HG02678 (cell line): ENCODE measurements around the gene NOVA1.
"Not testable (repeated sequence)": the region's sequence is repeated elsewhere in the genome, so short reads cannot be mapped to it uniquely, and the experiment has no call there.

Source experiments
- ATAC-seq: cut with Tn5 transposase; IDR thresholded peaks from one replicate; pipeline ENCODE4 v1.9.1; 2021; ENCODE audit warnings: mild to moderate bottlenecking, moderate library complexity; ENCODE audit not compliant: unreplicated experiment

The NOVA1 gene

GRCh38 chr14:26597589-26598080 lies at the start of gene NOVA1:
TSS of gene NOVA1 (minus strand) at chr14:26598033. CDS start at chr14:26597436, 597 bp downstream.
- peak; percentile 13 for ATAC-seq

- ATAC-seq = not testable (repeated sequence)
These were observed 47.2 kb upstream of the NOVA1 start for GRCh38 chr14:26645057-26645456.

GRCh38 chr14:26636561-26636960 lies 38.7 kb upstream of the NOVA1 start:
- ATAC-seq = no peak

GRCh38 chr14:26634946-26635345 lies 37.1 kb upstream of the NOVA1 start:
- not testable (repeated sequence) for ATAC-seq

- no peak for ATAC-seq
These were observed 28.4 kb upstream of the NOVA1 start for GRCh38 chr14:26626256-26626655.

- no peak for ATAC-seq
These were observed 24.8 kb upstream of the NOVA1 start for GRCh38 chr14:26622611-26623010.

- no peak for ATAC-seq
These were observed 24.2 kb upstream of the NOVA1 start for GRCh38 chr14:26621807-26622560.

GRCh38 chr14:26621364-26621763 lies 23.5 kb upstream of the NOVA1 start:
- ATAC-seq = no peak

- ATAC-seq = no peak
These were observed 13.4 kb upstream of the NOVA1 start for GRCh38 chr14:26611259-26611658.

- ATAC-seq = no peak
These were observed 9.0 kb upstream of the NOVA1 start for GRCh38 chr14:26606729-26607312.

- no peak for ATAC-seq
These were observed 7.8 kb upstream of the NOVA1 start for GRCh38 chr14:26605602-26606001.

GRCh38 chr14:26602902-26603301 lies 5.1 kb upstream of the NOVA1 start:
- no peak for ATAC-seq

GRCh38 chr14:26601856-26602255 lies 4.0 kb upstream of the NOVA1 start:
- no peak for ATAC-seq

GRCh38 chr14:26599291-26599690 lies 1.5 kb upstream of the NOVA1 start:
- no peak for ATAC-seq

- no peak for ATAC-seq
These were observed 869 bp upstream of the NOVA1 start for GRCh38 chr14:26598672-26599131.

GRCh38 chr14:26598081-26598671 lies 343 bp upstream of the NOVA1 start:
- peak; percentile 37 for ATAC-seq

- ATAC-seq = no peak
These were observed 703 bp downstream of the NOVA1 start for GRCh38 chr14:26597071-26597588.

- no peak for ATAC-seq
These were observed 1.2 kb downstream of the NOVA1 start for GRCh38 chr14:26596543-26597061.

- no peak for ATAC-seq
These were observed 1.8 kb downstream of the NOVA1 start for GRCh38 chr14:26595926-26596542.

GRCh38 chr14:26594756-26595545 lies 2.9 kb downstream of the NOVA1 start:
- no peak for ATAC-seq
